HG03460 (cell line): ENCODE measurements around the gene TSPOAP1.

ENCODE experiments used
- ATAC-seq: cut with Tn5 transposase; IDR thresholded peaks from one replicate; pipeline ENCODE4 v1.9.1; 2021; ENCODE audit not compliant: unreplicated experiment

The TSPOAP1 gene

DNA sequence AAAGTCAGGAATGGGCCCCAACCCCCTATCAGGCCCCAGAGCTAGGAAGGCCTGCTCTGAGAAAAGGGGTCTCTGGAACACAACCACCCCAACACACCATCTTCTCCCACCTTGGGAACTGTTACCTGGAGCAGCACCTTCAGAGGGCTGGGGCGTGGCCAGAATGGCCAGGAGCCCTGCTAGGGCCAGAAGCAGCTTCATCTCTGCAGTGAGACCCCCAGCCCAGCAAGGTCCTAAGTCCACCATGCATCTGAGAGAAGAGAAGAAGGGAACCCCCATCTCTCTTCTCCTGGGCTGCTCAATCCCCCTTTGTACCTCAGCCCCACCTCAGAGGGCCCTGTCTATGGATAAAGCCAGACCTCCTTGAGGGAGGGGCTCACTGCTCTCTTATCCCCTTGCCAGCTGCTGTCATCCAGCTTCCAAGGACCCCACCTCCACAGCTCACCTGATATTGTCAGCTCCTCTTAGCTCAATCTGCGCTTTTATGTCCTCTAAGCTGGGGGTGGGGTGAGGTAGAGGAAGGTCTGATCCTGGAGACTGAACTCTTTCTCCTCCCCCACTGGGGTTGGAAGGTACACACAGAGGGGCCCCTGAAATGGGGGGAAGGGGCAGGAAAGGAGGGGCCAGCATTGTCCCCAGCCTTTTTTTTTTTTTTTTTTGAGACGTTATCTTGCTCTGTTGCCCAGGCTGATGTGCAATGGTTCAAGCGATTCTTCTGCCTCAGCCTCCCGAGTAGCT, 47.9 kb downstream of the TSPOAP1 start, which contains the start of gene MPO:
Gene MPO (minus strand): TSS at position 456 of the 738 bp plus-strand sequence. CDS start 177 bp downstream, at position 279.
- no peak for ATAC-seq

DNA sequence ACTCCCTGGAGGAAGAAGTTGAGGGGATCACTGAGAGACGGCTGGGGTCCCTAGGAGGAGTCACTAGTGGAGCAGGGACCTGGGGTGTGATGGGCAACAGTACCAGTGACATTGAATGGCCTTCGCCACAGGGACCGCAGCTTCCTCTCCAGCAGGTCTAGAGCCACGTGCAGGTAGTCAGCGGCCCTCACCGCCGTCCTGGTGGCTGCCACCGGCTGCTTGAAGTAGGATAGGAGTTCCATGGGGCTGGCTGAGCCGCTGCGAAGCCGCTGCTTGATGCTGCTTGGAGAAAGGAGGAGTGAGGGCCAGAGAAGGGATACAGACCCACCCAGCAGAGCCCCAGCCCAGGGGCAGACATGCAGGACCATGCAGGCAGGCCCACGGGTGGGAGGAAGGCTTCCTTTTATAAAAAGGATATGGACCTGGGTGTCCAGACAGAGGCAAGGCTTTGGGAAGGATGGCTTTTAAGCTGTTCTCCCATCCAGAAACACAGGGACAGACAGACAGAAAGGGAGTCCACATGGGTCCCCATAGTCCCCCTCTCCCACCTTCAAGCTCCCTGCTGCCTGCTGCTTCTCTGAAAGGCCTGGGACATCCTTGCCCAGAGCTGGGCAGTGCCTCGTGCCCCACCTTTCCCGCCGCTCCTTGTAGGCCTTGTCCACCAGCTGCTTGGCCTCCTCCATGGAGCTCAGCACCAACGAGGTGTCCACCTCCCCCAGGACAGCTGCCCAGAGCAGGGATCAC, 48.7 kb downstream of the TSPOAP1 start:
- no peak for ATAC-seq

DNA sequence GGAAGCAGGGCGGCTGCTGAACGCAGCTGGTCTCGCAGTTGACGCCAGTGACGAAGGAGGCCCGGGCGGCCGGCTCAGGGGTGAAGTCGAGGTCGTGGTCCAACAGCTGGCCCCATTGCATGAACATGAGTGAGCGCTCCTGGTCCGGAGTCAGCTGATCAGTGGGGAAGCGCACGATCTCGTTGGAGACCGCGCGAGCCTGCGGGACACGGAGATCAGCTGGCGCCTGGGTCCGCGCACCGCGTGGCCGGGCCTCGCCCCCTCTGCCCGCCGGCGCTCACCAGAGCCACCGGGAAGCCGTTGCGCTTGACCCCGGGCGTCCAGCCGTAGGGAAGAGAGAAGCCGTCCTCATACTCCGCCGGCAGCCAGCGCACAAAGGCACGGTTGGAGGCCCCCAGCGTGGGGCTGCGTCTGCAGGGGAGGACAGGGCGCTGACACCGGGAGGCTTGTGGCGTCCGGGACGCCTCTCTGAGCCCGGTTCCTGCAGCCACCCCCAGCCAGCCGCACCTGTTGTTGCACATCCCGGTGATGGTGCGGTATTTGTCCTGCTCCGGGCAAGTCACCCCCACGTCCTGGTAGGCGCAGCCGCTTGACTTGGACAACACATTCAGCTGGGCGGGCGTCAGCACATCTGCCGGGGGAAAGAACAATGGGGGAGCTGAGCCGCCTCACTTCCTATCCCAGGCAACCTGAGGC, 49.4 kb downstream of the TSPOAP1 start:
- ATAC-seq: no peak

DNA sequence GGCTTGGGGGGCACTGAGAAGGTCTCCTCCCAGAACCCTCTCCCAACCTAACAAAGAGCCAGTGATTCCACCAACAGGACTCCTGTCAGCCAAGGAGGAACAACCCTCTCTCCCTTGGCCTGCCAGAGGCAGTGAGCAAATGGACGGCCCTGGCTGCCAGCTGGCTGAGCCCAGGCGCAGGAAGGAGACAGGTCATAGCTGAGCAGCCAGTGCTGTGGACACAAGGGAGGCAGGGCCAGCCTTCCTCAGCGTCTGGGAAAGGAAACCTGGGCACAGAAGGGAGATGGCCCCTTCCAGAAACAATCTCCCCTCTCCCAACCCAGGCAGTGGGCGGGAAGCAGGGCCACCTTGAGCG, 50.0 kb downstream of the TSPOAP1 start:
- ATAC-seq: no peak

DNA sequence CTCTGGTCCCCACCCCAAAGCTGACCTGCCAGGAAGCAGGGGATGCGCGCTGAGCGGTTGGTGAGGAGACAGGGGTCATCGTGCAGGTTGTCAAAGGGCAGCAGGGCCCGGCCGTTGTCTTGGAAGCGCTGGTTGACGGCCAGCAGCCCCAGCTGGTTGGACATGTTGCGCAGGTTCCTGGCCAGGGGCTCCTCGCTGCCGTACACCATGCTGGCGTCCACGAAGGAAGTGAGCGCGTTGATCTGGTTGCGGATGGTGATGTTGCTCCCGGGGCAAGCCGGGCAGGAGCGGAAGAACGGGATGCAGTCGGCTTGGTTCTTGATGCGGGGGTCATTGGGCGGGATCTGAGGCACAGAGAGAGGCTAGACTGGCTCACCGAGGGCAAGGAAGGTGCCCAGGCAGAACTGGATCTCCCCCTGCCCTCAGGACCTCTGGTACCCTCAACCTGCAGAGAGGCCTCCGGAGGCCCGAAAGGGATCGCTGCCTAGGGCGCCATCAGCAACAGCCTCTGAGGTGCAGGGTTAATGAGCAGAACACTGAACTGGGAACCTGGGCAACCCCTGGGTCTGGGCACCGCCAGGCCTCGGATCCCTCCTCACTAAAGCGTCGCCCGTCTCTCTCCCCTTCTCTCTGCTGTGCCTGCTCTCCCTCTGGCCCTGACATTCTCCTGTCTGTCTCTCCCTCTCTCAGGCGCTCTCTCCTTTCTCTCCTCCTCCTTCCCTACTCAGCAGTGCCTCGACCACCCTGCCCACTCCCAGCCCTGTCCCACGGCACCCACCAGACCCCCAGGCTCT, 50.6 kb downstream of the TSPOAP1 start:
- no peak for ATAC-seq

DNA sequence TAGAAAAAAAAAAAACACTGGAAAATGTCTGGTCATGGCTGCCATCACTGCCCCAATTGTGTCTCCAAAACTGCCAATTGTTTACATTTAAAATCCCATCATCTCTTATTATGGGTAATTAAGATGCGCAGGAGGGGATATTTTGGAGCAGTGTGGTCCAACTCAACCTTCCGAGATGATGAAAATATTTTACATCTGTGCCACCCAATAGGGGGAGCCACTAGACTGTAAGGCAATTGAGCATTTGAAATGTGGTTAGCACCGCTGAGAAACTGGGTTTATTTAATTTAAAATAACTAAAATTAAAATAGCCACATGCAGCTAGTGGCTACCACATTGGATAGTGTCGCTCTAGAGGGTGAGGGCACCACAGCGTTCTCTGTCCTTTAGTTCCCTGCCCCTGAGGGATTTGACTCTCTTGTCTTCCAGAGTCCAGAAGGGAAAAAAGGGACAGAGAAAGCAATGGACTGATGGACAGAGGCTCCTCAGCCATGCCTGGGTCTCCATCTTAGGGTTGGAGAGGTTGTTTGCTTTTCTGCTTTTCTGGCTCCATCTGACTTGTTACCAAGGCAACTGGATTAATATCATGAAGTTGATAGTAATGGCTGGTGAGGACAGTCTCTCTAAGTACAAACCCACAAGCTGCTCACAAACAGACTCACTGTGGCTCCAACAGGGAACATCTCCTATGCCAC, 51.3 kb downstream of the TSPOAP1 start:
- ATAC-seq: no peak

DNA sequence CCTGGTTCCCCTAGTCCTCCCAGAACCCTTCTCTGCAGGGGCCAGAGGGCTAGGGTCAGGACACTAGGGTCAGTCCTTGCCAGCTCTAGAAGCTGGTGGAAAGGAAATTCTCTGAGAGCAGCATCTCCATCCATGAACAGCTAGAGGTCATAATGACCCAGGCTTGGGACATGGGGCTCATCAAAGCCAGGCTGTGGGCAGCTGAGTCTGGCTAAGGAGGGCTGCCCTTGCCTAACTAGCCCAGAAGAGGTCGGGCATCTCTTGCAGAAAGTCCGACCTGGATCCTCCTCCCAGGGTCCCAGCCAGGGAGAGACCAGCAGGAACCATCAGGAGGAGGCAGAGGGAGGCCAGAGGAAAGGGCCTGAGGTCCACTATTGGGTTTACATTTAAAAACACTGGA, 52.2 kb downstream of the TSPOAP1 start:
- ATAC-seq: no peak

DNA sequence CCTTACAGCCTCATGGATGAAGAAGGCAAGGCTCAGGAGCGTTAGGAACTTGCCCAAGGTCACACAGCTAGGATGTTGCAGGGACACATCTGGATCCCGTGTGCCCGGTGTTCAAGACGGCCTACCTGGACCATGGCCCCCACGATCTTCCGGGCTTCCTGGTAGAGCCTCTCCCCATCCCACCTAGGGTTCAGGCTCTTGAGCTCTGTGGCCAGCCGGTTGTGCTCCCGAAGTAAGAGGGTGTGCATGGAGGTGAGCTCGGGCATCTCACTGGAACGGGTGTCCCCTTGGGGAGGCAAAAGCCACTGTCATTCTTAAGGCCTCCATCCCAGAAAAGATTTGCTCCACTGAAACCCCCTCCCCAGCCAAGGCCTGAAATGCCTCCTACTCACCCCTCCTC, 53.2 kb downstream of the TSPOAP1 start:
- ATAC-seq: no peak

DNA sequence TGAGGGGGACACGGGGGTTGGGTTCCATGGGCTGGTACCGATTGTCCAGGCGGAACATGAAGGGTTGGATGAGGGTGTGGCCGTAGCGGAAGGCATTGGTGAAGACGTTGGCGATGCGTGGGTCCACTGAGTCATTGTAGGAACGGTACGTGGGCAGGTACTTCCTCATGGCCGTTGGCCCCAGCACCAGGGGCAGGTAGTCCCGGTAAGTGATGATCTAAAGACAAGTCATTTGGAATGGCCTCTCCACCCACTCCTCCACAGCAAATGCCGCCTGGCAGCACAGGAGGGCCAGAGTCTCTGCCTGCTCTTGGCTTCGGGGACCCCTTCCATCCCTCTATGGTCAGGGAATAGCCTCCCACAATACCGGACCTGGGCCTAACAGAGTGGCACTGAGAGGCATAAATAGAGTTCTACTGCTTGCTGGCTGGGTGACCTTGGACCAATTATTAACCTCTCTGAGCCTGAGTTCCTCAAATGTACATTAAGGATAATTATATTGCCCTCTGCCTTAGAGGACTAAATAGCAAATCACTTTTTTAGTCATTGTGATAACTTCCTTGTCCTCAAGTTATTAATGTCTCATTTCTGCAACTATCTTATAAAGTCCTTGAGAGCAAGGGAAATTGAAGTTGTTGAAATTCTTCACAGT, 55.0 kb downstream of the TSPOAP1 start:
- no peak for ATAC-seq

DNA sequence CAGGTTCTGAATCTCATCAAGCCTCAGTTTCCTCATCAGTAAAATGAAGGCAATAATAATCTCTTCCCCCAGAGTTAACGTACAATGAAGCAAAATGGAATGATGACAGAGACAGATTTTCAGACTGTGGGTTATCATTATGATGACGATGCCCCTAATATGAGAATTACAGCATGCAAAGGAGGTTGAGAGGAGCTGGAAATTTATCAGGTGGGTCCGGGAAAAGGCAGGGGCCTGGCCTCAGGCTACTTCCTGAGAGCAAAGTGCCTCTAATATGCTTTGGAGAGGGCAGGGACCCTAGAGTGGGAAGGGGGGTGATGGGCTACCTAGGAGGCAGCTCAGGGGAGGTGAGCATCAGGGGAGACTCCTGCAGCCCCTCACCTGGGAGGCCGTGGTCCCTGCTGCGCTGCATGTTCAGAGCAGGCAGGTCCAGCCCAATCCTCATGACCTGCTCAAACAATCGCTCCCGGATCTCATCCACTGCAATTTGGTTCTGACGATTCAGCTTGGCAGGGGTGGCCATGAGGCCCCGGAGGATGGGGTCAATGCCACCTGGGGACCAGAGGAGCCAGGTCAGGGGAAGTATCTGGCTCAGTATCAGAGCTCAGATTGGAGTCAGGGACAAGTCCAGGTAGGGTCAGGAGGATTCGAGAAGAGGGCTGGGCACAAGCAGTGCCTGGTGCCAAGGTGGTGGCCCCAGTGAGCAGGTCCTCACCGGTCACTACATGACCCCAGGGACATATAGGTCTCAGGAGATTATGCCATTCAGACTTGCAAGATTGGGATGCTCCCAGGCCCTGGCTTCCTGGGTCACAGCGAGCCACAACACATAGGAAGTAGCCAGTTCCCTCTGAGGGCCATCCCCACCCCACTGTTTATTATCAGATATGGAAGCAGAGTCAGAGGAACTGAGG, 56.0 kb downstream of the TSPOAP1 start:
- ATAC-seq: no peak

DNA sequence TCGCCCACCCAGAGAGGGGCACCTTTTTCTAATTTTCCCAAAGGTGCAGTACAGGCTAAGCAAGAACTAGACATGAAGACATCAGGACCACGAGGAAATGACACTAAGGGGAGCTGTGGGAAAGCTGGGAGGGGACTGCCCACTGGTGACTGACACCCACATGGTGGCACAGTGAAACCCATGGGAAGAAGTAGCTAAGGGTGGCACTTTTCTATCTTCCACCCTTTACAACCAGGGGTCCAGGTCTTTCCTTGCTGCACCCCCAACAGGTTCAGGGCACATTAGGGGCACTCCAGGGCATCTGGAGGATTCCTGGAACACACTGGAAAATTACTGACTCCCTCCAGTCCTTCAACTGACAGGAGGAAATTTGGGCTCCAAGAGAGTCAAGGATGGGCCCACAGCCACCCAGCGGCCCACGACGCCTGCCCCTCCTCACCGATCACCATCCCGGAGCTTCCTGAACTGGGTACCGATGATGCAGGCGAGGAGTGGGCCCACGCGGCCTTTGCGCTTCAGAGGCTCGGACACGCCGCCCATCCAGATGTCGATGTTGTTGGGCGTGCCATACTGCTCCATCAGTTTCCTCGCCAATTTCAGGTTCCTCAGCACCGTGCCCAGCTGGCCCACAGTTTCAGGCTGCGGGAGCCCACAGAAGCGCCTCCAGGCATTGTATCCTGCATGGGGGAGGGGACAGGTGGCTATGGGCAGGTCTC, 57.2 kb downstream of the TSPOAP1 start:
- ATAC-seq: no peak

DNA sequence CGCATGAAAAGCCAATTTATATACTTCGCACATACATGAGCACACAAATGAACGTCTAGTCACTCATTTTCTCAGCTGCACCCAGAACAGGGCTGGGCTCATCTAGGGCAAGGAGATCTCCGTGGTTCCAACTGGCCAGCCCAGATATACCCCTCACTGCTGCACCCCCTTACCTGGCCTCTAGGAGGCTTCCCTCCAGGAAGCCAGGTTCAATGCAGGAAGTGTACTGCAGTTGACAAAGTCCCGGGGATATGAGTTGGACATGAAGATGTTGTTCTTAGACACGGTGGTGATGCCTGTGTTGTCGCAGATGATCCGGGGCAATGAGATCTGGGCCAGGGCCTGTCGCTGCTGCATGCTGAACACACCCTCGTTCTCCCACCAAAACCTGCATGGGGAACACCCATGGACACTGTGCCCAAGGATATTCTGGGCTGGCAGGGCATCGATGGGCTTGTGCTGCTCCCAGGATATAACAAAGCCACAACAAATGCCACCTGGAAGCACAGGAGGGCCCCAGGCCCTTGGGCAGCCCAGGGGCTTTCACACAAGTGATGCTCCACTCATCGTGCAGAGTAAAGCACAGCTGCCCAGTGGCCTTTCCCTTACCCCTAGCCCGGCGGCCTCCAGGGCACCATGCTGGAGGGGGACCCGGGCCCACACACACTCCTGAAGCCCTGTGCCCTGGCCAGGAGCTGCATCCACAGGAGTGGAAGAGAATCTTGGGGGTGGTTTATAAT, 57.9 kb downstream of the TSPOAP1 start:
- ATAC-seq: no peak

DNA sequence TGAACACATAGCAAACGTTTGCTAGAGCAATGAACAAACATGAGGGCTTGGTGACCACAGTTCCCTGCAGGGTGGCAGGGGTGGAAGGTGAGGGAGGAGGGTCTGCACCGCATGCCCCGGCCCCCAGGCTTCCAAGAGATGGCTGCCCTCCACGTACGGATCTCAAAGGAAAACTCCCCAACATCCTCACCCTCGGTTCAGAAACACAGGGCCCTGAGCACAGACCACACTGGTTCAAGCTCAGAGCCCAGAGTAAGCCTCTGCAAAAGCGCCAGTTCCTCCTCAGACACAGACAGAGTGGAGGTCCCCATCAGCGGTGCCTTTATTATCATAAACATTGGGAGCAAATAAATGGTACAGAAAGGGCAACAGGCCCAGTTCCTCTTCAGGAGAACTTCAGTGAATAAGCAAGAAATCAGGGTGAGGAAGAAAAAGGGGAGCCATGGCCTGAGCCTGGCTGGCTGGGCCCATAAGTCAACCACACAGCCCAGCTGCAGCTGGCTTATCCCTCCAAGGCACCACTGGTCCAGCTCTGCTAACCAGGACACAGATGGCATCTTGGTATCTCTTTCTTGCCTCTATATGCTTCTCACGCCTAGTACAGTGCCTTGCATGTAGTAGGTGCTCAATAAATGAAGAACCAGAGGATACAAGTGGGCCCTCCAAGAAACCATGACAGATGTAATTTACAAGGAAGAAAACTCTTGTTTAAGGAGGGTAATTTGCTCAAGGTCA, 58.9 kb downstream of the TSPOAP1 start:
- ATAC-seq: no peak

DNA sequence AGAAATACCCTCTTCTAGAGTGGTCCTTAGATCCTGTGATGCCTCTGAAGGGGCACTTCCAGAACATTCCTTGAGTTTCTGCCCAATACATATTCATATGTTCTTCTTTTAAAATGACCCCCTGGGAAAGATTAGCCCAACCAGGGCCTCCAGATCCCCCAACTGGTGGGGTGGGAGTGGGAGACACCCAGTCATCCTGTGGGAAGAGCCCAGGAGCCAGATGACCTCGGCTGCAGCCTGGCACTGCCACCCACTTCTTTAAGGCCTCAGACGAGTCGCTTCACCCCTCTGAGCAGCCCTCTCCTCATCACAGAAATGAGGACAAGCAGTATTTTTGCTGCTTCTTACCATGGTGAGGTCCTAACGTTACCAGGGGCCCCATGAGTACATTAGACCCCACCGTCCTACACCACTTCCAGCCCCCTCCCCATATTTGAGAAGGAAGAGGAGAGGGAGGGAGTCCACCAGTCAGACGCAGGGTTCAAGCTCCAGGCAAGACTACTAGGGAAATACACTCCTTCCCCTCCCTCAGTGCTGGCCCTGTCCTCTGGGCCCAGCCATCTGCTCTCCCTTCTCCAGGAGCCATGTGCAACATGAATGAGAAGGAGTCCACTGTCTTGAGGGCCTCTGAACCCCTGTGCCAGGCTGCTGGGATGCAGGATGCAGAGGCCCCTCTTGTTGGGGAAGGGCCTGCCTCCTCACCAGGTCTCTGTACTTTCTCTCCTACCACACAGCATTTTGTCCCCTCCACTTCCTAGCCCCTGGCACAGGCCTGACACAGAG, 59.6 kb downstream of the TSPOAP1 start:
- ATAC-seq: no peak

DNA sequence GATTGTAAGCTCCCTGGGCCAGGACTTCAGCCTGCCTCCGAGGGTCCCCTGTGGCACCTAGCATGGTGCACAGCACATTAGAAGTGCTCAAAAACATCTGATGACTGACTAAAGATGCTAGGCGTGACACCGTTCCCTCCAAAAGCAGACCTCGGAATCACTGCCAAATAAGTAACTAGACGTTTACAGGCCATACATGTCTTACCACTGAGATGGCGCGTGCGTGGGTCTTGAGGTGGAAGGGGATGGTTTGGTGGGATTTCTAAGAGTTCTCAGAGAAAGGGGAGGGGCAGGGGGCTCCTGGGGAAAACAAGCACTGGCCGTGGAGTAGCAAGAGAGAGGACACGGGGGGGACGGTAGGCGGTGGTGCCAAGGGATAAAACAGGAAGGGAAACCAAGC, 60.3 kb downstream of the TSPOAP1 start:
- ATAC-seq: no peak
